HepG2 (cell line): ENCODE measurements around the gene NOX4. TPM values are rescaled to one million over a fixed set of nuclear protein-coding genes. Genes with fewer than 3 reads are reported as not detected.
"Not testable (repeated sequence)": the region's sequence is repeated elsewhere in the genome, so short reads cannot be mapped to it uniquely, and the experiment has no call there.

ENCODE experiments used
- ATAC-seq: fragments of 200-7000 bp; cut with Tn5 transposase; 3 replicates; pipeline ENCODE4 v1.9.1; 2020; ENCODE audit warnings: mild to moderate bottlenecking, moderate library complexity
- BruUV-seq: library from RNA; stranded (reverse); fragments of 400-500 nt; replicated peaks from 2 replicates; lab custom pipeline; 2021; lab: Mats Ljungman, UMichigan
- CTCF ChIA-PET: fragments of 300-600 bp; formaldehyde crosslinking; extraction: SDS; loops from one replicate; lab custom pipeline; 2021; ENCODE audit warnings: low total read pairs, inconsistent platforms, low intra/inter-chr PET ratio; lab: Yijun Ruan, JAX
- POLR2A ChIA-PET: fragments of 350-600 bp; sonication (Branson Sonifier 250); formaldehyde crosslinking; loops from one replicate; lab custom pipeline; 2020; ENCODE audit warnings: antibody characterized with exemption, inconsistent platforms; lab: Yijun Ruan, JAX
- DNase-seq: peaks from one replicate; pipeline ENCODE4 v3.0.0-alpha.2; 2015; ENCODE audit warnings: low spot score
- FAIRE-seq: peaks from 3 replicates; lab custom pipeline; 2011; peaks lifted over from hg19 to GRCh38; lab: Jason Lieb, UNC
- H2AFZ ChIP-seq: one replicate; pipeline ENCODE4 v1.6.1; 2011; ENCODE audit warnings: low read length, inconsistent platforms
- H3K27ac ChIP-seq: fragments of 300-600 bp; 3 replicates; pipeline ENCODE4 v1.8.0; 2011; ENCODE audit warnings: mixed run types, mild to moderate bottlenecking, mixed read lengths, low read length, inconsistent platforms; ENCODE audit not compliant: insufficient read depth; ENCODE audit errors: extremely low read length
- H3K27me3 ChIP-seq, 2 experiments: fragments of 200-600 bp in 1 of 2; 2 replicates in 1 of 2; 3 replicates in 1 of 2; pipeline versions ENCODE4 v1.6.0 to v1.8.0; 2011; ENCODE audit warnings: low read length in 2 of 2, mild to moderate bottlenecking in 2 of 2, moderate library complexity in 2 of 2, inconsistent platforms in 1 of 2; ENCODE audit not compliant: insufficient read depth in 2 of 2, control insufficient read depth in 1 of 2
- H3K36me3 ChIP-seq, 2 experiments: fragments of 200-600 bp in 1 of 2; replicated peaks in 1 of 2; 2 replicates in 1 of 2; 3 replicates in 1 of 2; pipeline versions ENCODE4 v1.5.1 to v1.8.0; 2011; ENCODE audit warnings: low read length in 2 of 2, inconsistent platforms in 1 of 2; ENCODE audit not compliant: insufficient read depth in 2 of 2, control insufficient read depth in 1 of 2
- H3K4me1 ChIP-seq: 2 replicates; pipeline ENCODE4 v1.5.1; 2012; ENCODE audit warnings: low read length, inconsistent platforms; ENCODE audit not compliant: insufficient read depth
- H3K4me2 ChIP-seq: 2 replicates; pipeline ENCODE4 v1.6.0; 2011; ENCODE audit warnings: low read depth, low read length, inconsistent platforms
- H3K4me3 ChIP-seq, 3 experiments: fragments of 200-600 bp in 1 of 3; sonication (generic), shearing (Covaris generic) in 1 of 3; replicated peaks in 1 of 3; 2 replicates each; pipeline ENCODE4 v1.5.1; 2011 to 2016; ENCODE audit warnings: low read length in 3 of 3, inconsistent platforms in 2 of 3, low read depth in 2 of 3, mild to moderate bottlenecking in 2 of 3, control low read depth in 1 of 3, mixed read lengths in 1 of 3; ENCODE audit not compliant: insufficient read depth in 1 of 3
- H3K79me2 ChIP-seq: one replicate; pipeline ENCODE4 v1.6.1; 2011; ENCODE audit warnings: low read length, inconsistent platforms; ENCODE audit not compliant: insufficient read depth
- H3K9ac ChIP-seq: 2 replicates; pipeline ENCODE4 v1.6.0; 2011; ENCODE audit warnings: mild to moderate bottlenecking, low read depth, low read length, inconsistent platforms; ENCODE audit not compliant: insufficient read depth
- H3K9me3 ChIP-seq: 2 replicates; pipeline ENCODE4 v1.5.1; 2012; ENCODE audit warnings: mild to moderate bottlenecking, low read length
- H4K20me1 ChIP-seq: 2 replicates; pipeline ENCODE4 v1.6.0; 2011; ENCODE audit warnings: inconsistent platforms, mild to moderate bottlenecking, low read length, moderate library complexity; ENCODE audit not compliant: insufficient read depth
- CEBPG ChIP-seq: IDR thresholded peaks from 2 replicates; pipeline ENCODE4 v1.6.1; 2016
- FLYWCH1 ChIP-seq: sonication (generic); formaldehyde crosslinking; IDR thresholded peaks from 2 replicates; pipeline ENCODE4 v1.8.1; 2023; ENCODE audit warnings: mild to moderate bottlenecking, missing genetic modification reagents
- JUN ChIP-seq: sonication (generic); formaldehyde crosslinking; IDR thresholded peaks from 2 replicates; pipeline ENCODE4 v1.4.0; 2020; ENCODE audit warnings: mild to moderate bottlenecking, missing genetic modification reagents
- U2AF2 ChIP-seq: fragments of 200-400 bp; formaldehyde crosslinking; IDR thresholded peaks from 2 replicates; pipeline ENCODE4 v1.6.1; 2017; ENCODE audit warnings: low read depth, mild to moderate bottlenecking, low read length
- ZBED4 ChIP-seq: sonication (generic); formaldehyde crosslinking; IDR thresholded peaks from 2 replicates; pipeline ENCODE4 v1.4.0; 2020; ENCODE audit warnings: missing genetic modification reagents, borderline replicate concordance
- ZNF142 ChIP-seq: sonication (generic); formaldehyde crosslinking; IDR thresholded peaks from 2 replicates; pipeline ENCODE4 v1.4.0; 2020; ENCODE audit warnings: missing genetic modification reagents
- ZNF256 ChIP-seq: sonication (generic); formaldehyde crosslinking; conservative IDR thresholded peaks from 2 replicates; pipeline ENCODE4 v1.4.0; 2020; ENCODE audit warnings: missing genetic modification reagents
- ZNF383 ChIP-seq: sonication (generic); formaldehyde crosslinking; IDR thresholded peaks from 2 replicates; pipeline ENCODE4 v1.4.0; 2020; ENCODE audit warnings: missing genetic modification reagents, mild to moderate bottlenecking, borderline replicate concordance
- ZNF724P ChIP-seq: sonication (generic); formaldehyde crosslinking; IDR thresholded peaks from 2 replicates; pipeline ENCODE4 v1.8.0; 2022; ENCODE audit warnings: missing genetic modification reagents, borderline replicate concordance
- ZNF768 ChIP-seq: sonication (generic); formaldehyde crosslinking; IDR thresholded peaks from 2 replicates; pipeline ENCODE4 v1.4.0; 2020; ENCODE audit warnings: missing genetic modification reagents
- WGBS: methylation state at CpG from one replicate; pipeline ENCODE4 v1.1.6; 2017; ENCODE audit warnings: low lambda C conversion rate; 5-methylcytosine and 5-hydroxymethylcytosine counted together
- in situ Hi-C: cut with HindIII; loops from 2 replicates; pipeline ENCODE4 v1.10.0; 2017; ENCODE audit warnings: low pct_unique_long_range_greater_than_20kb; ENCODE audit not compliant: extremely low pct_ligation_motif_present
- intact Hi-C: fragments of 100-400 bp; cut with micrococcal nuclease; formaldehyde crosslinking; loops from one replicate; pipeline ENCODE4 v1.10.0; 2022; ENCODE audit not compliant: unreplicated experiment
- polyA plus RNA-seq, 8 experiments: library from polyadenylated mRNA; depleted of rRNA in 3 of 8; stranded (reverse) in 7 of 8; unstranded in 1 of 8; fragments of >200 nt; fragmentation: Illumina TruSeq in 4 of 8; extraction: Trizol in 4 of 8; gene quantifications; 2 replicates each; pipeline versions ENCODE4 v1.2.1 to v1.2.3, GENCODE V29; 2011 to 2016; ENCODE audit warnings: low read depth in 4 of 8, missing spikeins in 1 of 8, mixed read lengths in 1 of 8; ENCODE audit not compliant: insufficient read depth in 1 of 8
- total RNA-seq, 5 experiments: library from RNA; depleted of rRNA; stranded (reverse); fragments of >200 nt; fragmentation: Illumina TruSeq; extraction: Trizol; gene quantifications; 2 replicates each; pipeline ENCODE4 v1.2.3, GENCODE V29; 2016; ENCODE audit warnings: low read depth in 1 of 5

The NOX4 gene
- total and polyA plus RNA-seq, 2 of the 13 experiments (the other 11 are each of a cell fraction or from before 2014, with no cell fraction given) = not detected

DNA sequence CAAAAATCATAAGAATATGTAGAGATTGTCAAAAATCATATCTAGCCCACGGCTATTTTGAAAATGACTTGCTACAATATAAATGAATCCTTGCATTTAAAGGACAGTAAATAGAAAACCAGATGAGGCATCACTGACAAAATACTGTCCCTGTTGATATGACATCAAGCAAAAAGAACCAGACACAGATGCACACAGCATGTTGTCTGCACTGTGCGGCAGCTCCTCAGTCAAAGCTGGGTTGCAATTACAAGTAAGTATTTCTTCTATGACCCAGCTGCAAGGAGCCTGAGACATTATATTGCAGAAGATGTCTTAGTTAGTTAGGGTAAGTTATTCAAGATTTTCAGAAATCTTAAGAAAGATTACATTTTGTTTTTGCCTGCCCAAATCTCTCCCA, 136.7 kb downstream of the NOX4 start:
- intact Hi-C loops, in situ Hi-C loops, H3K9me3 ChIP-seq, CTCF ChIA-PET, H3K27me3 ChIP-seq, H3K36me3 ChIP-seq, H3K79me2 ChIP-seq, H4K20me1 ChIP-seq, DNase-seq, H3K9ac ChIP-seq, POLR2A ChIA-PET, H3K4me2 ChIP-seq, H3K27ac ChIP-seq, H3K4me1 ChIP-seq, BruUV-seq, H2AFZ ChIP-seq, ATAC-seq, H3K4me3 ChIP-seq, FAIRE-seq: not testable (repeated sequence)
- 0% methylated on average over 2 of the region's 2 CpGs for WGBS

GRCh38 chr11:89347071-89347470, 144.1 kb downstream of the NOX4 start:
- no peak for ATAC-seq
- no peaks in the 10 kb centered on the region for H3K79me2 ChIP-seq
- no peaks in the 10 kb centered on the region for H3K27me3 ChIP-seq
- in situ Hi-C loops = no loop called here
- BruUV-seq = no TSS peak
- H3K27ac ChIP-seq = no peak overlapping the region
- ChIA-PET CTCF (no interaction called here), POLR2A (no interaction called here)
- H4K20me1 ChIP-seq = no peaks in the 10 kb centered on the region
- no peaks in the 10 kb centered on the region for H3K36me3 ChIP-seq
- H3K9me3 ChIP-seq = no peaks in the 10 kb centered on the region
- no peaks in the 10 kb centered on the region for H3K4me1 ChIP-seq
- intact Hi-C loops = no loop called here
- H2AFZ ChIP-seq = no peak overlapping the region
- WGBS = 16% methylated on average over 2 of the region's 2 CpGs
- FAIRE-seq = no peak
- no peak overlapping the region for H3K4me2 ChIP-seq
- DNase-seq = no peak
- H3K9ac ChIP-seq = no peak overlapping the region
- no peak overlapping the region for H3K4me3 ChIP-seq
- TF ChIP-seq ZNF256 (CRISPR knock-in tag) (no peak), U2AF2 (no peak), FLYWCH1 (CRISPR knock-in tag) (no peak), ZNF383 (CRISPR knock-in tag) (no peak), ZBED4 (CRISPR knock-in tag) (no peak), ZNF768 (no peak), ZNF142 (CRISPR knock-in tag) (no peak), CEBPG (CRISPR knock-in tag) (no peak), JUN (CRISPR knock-in tag) (no peak), ZNF724P (no peak)
